Stomach (tissue), 9 donors: ENCODE results near the gene MCOLN2. TPM values are rescaled to one million over a fixed set of nuclear protein-coding genes. Genes with fewer than 3 reads are reported as not detected.
"Not testable (repeated sequence)": the region's sequence is repeated elsewhere in the genome, so short reads cannot be mapped to it uniquely, and the experiment has no call there.

Experiments
- DNase-seq, 2 donors: peaks; one replicate each; pipeline versions ENCODE4 v3.0.0 to v3.0.0-alpha.2; 2013 to 2019
- H3K27ac ChIP-seq, 5 donors: fragments of 200-600 bp in 4 of 5; sonication (generic) in 4 of 5; one replicate each; pipeline ENCODE4 v1.5.1; 2013 to 2019; ENCODE audit warnings: mild to moderate bottlenecking in 1 of 5, moderate library complexity in 1 of 5
- H3K27me3 ChIP-seq, 3 donors: fragments of 200-600 bp; sonication (generic); one replicate each; pipeline ENCODE4 v1.5.1; 2017 to 2019; ENCODE audit warnings: mixed run types in 1 of 3
- H3K36me3 ChIP-seq, 4 donors: fragments of 200-600 bp; sonication (generic); 1 replicate in 3 of 4; 2 replicates in 1 of 4; pipeline ENCODE4 v1.5.1; 2016 to 2019
- H3K4me1 ChIP-seq, 4 donors: fragments of 200-600 bp; sonication (generic); one replicate each; pipeline ENCODE4 v1.5.1; 2016 to 2019
- H3K4me3 ChIP-seq, 4 donors: fragments of 200-600 bp; sonication (generic) in 3 of 4; one replicate each; pipeline ENCODE4 v1.5.1; 2016 to 2019; ENCODE audit warnings: mild to moderate bottlenecking in 1 of 4
- H3K9me3 ChIP-seq, 4 donors: fragments of 200-600 bp; sonication (generic); one replicate each; pipeline ENCODE4 v1.5.1; 2016 to 2019
- CTCF ChIP-seq, 7 experiments: fragments of 450-650 bp in 4 of 7; fragments of 200-600 bp in 3 of 7; sonication (generic) in 3 of 7; IDR thresholded peaks; one replicate each; pipeline ENCODE4 v1.5.1; 2016 to 2019; ENCODE audit warnings: antibody characterized with exemption in 7 of 7, control low read depth in 2 of 7, mild to moderate bottlenecking in 1 of 7
- EP300 ChIP-seq: sonication (generic); formaldehyde crosslinking; IDR thresholded peaks from one replicate; pipeline ENCODE4 v1.6.1; 2017; ENCODE audit warnings: antibody characterized with exemption
- POLR2A ChIP-seq, 4 donors: fragments of 450-650 bp; IDR thresholded peaks; one replicate each; pipeline ENCODE4 v1.6.1; 2016; ENCODE audit warnings: antibody characterized with exemption in 4 of 4, control low read depth in 2 of 4, mild to moderate bottlenecking in 1 of 4, moderate library complexity in 1 of 4
- POLR2AphosphoS5 ChIP-seq, 3 donors: sonication (generic); formaldehyde crosslinking; IDR thresholded peaks; one replicate each; pipeline ENCODE4 v1.6.1; 2016; ENCODE audit warnings: antibody characterized with exemption in 3 of 3
- WGBS, 5 donors: extraction: QIAGEN DNeasy Blood & Tissue Kit in 3 of 5; methylation state at CpG; one replicate each; pipeline versions ENCODE4 v1.1.5 to v1.1.7; 2013 to 2018; 5-methylcytosine and 5-hydroxymethylcytosine counted together
- intact Hi-C: fragments of 100-400 bp; cut with DNase I; formaldehyde crosslinking; loops from one replicate; pipeline ENCODE4 v1.15.1; 2023; ENCODE audit warnings: low total_unique reads
- polyA plus RNA-seq, 3 donors: library from polyadenylated mRNA; stranded (reverse); fragments of 200-250 nt; gene quantifications; one replicate each; pipeline ENCODE4 v1.2.3, GENCODE V29; 2013
- total RNA-seq, 5 donors: library from RNA; depleted of rRNA; stranded (reverse); fragments of >200 nt; gene quantifications; one replicate each; pipeline versions ENCODE4 v1.1.0 to v1.2.3, GENCODE V29; 2014 to 2016
- donor health status: healthy with polysubstance abuse.
- donor health status: Bipolar disorder and iron deficiency.
- donor health status: healthy.

MCOLN2 gene
- total and polyA plus RNA-seq, 8 donors: 0.50 to 27.2 (median 1.8) TPM; not detected in 2

- 70 to 83% (median 73%) methylated on average over 6 of the region's 6 CpGs for WGBS, 5 donors
- intact Hi-C loops: no loop called here
- TF ChIP-seq POLR2AphosphoS5 (IDR thresholded peaks at IDR 0.05) (no peak), EP300 (no peak)
Measured at GRCh38 chr1:84907095-84907827, 89.7 kb downstream of the MCOLN2 start.

GRCh38 chr1:84902727-84903126 is 94.2 kb downstream of the MCOLN2 start:
- H3K4me3 ChIP-seq, H3K27ac ChIP-seq, H3K27me3 ChIP-seq, H3K36me3 ChIP-seq, intact Hi-C loops, DNase-seq, H3K9me3 ChIP-seq, H3K4me1 ChIP-seq: not testable (repeated sequence)
- WGBS, 5 donors: 69 to 91% (median 84%) methylated on average over 7 of the region's 7 CpGs

More at GRCh38 chr1:84907095-84907827, 89.7 kb downstream of the MCOLN2 start:
- no peak for DNase-seq
- Histone ChIP-seq H3K4me3 (no peak overlapping the region), H3K27ac (no peak overlapping the region), H3K4me1 (no peaks in the 10 kb centered on the region), H3K36me3 (no peaks in the 10 kb centered on the region), H3K27me3 (no peaks in the 10 kb centered on the region), H3K9me3 (peaks cover 0 to 6% (median 0%) of the 10 kb centered on the region in 4 donors)

- H3K27me3 ChIP-seq: peaks cover 0 to 15% (median 0%) of the 10 kb centered on the region in 3 donors
- intact Hi-C loops: no loop called here
- no peak for DNase-seq
- no peak overlapping the region for H3K27ac ChIP-seq
- H3K9me3 ChIP-seq: peaks cover 0 to 6% (median 0%) of the 10 kb centered on the region in 4 donors
- TF ChIP-seq POLR2A (IDR thresholded peaks at IDR 0.05): no peak
- no peak for TF ChIP-seq EP300
- no peak for TF ChIP-seq POLR2AphosphoS5 (IDR thresholded peaks at IDR 0.05)
- TF ChIP-seq CTCF (IDR thresholded peaks at IDR 0.05): no peak
- H3K36me3 ChIP-seq: no peaks in the 10 kb centered on the region
- no peaks in the 10 kb centered on the region for H3K4me1 ChIP-seq
- WGBS, 5 donors: 33 to 49% (median 39%) methylated on average over 1 of the region's 1 CpG
- no peak overlapping the region for H3K4me3 ChIP-seq
Measured at GRCh38 chr1:84899969-84900368, 96.9 kb downstream of the MCOLN2 start.

- TF ChIP-seq POLR2A (IDR thresholded peaks at IDR 0.05): no peak
- no peak for TF ChIP-seq EP300
- TF ChIP-seq POLR2AphosphoS5 (IDR thresholded peaks at IDR 0.05): no peak
- no peak for TF ChIP-seq CTCF (IDR thresholded peaks at IDR 0.05)
- Histone ChIP-seq H3K27me3 (peaks cover 11 to 52% (median 20%) of the 10 kb centered on the region in 3 donors), H3K4me3 (no peak overlapping the region), H3K9me3 (no peaks in the 10 kb centered on the region), H3K4me1 (peaks cover 10 to 15% (median 14%) of the 10 kb centered on the region in 4 donors), H3K27ac (no peak overlapping the region), H3K36me3 (no peaks in the 10 kb centered on the region)
- intact Hi-C loops: no loop called here
- 79 to 82% (median 80%) methylated on average over 2 of the region's 2 CpGs for WGBS, 5 donors
- no peak for DNase-seq
Measured at GRCh38 chr1:84896279-84896678, 100.6 kb downstream of the MCOLN2 start.

GRCh38 chr1:84892705-84893618 is 104.0 kb downstream of the MCOLN2 start, which contains the start of gene LPAR3:
LPAR3 (minus strand) TSS chr1:84893206; CDS start chr1:84866120, 27,086 bp downstream.
- Histone ChIP-seq H3K36me3 (no peaks in the 10 kb centered on the region), H3K4me3 (peak within 1 kb of the TSS; percentile 30 to 54 (median 40)), H3K27me3 (peaks cover 11 to 53% (median 20%) of the 10 kb centered on the region in 3 donors), H3K4me1 (peaks cover 10 to 15% (median 14%) of the 10 kb centered on the region in 4 donors), H3K27ac (no peak within 1 kb of the TSS), H3K9me3 (no peaks in the 10 kb centered on the region)
- WGBS, 5 donors: 1 to 6% (median 2%) methylated on average over 29 to 93 of the region's 93 CpGs
- no peak for TF ChIP-seq CTCF (IDR thresholded peaks at IDR 0.05)
- DNase-seq: peak in 1 of 2 donors; percentile 76
- intact Hi-C loops: no loop called here
